IPS-NIHi11 (cell line): ENCODE results near the gene RFX2.
A peak's percentile ranks its signal among the peaks of the same experiment; 100 is the strongest.

Experiments used
- DNase-seq: peaks from one replicate; pipeline ENCODE4 v3.0.0; 2012; ENCODE audit warnings: mixed read lengths, low spot score

RFX2 gene

GRCh38 chr19:5955636-5955935 lies 154.7 kb downstream of the RFX2 start:
- no peak for DNase-seq

- DNase-seq: no peak
Observed at GRCh38 chr19:5954293-5954692, 156.0 kb downstream of the RFX2 start.

- no peak for DNase-seq
Observed at GRCh38 chr19:5953680-5954213, 156.6 kb downstream of the RFX2 start.

- DNase-seq: no peak
Observed at GRCh38 chr19:5953030-5953589, 157.2 kb downstream of the RFX2 start.

GRCh38 chr19:5952193-5953029 lies 157.9 kb downstream of the RFX2 start:
- DNase-seq: no peak

- peak; percentile 67 for DNase-seq
Observed at GRCh38 chr19:5951338-5951861, 158.9 kb downstream of the RFX2 start.

- no peak for DNase-seq
Observed at GRCh38 chr19:5950741-5951140, 159.6 kb downstream of the RFX2 start.

GRCh38 chr19:5949792-5950305 lies 160.5 kb downstream of the RFX2 start:
- no peak for DNase-seq

- DNase-seq: no peak
Observed at GRCh38 chr19:5948752-5949564, 161.3 kb downstream of the RFX2 start.

- no peak for DNase-seq
Observed at GRCh38 chr19:5947435-5947834, 162.9 kb downstream of the RFX2 start.

GRCh38 chr19:5943623-5944022 lies 166.7 kb downstream of the RFX2 start:
- no peak for DNase-seq
